Measurements from ENCODE around the gene MFNG.

The MFNG gene

DNA sequence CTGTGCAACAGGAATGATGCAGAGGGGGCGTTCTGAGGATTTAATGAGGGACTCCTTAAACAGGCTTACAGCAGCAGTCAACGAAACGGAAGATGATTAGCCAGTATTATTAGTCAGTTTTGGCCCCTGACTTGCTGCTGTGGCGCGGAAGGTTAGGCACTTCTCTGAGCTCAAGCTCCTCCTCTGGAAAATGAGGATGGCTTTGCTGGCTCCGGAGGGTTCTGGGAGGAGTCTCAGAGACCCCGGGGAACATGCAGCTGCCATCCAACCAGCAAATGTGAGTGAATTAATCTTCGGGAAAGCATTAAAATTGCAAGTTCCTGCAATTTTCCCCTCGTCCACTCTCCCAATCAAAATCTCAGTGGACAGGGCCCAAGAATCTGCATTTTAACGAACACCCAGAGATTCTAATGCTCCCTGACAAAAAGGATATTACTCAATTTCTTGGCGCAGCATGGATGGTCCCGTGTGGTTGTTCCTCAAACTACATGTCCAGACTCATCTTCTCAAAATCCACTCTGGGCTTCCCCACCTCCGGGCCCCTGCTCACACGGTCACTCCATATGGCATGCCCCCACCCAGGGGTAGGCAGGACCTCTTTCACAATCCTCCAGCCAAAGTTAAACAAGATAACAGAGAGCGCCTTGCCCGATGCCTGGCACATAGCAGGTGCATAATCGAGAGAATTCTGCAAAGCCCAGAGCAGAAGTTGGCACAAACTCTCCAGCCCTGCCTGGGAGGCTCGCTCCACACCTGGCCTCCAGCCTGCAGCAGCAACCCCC lies 65.3 kb downstream of the MFNG start:
- no peak for DNase-seq

GRCh38 chr22:37419969-37420685 lies 66.1 kb downstream of the MFNG start:
- DNase-seq = no peak

DNA sequence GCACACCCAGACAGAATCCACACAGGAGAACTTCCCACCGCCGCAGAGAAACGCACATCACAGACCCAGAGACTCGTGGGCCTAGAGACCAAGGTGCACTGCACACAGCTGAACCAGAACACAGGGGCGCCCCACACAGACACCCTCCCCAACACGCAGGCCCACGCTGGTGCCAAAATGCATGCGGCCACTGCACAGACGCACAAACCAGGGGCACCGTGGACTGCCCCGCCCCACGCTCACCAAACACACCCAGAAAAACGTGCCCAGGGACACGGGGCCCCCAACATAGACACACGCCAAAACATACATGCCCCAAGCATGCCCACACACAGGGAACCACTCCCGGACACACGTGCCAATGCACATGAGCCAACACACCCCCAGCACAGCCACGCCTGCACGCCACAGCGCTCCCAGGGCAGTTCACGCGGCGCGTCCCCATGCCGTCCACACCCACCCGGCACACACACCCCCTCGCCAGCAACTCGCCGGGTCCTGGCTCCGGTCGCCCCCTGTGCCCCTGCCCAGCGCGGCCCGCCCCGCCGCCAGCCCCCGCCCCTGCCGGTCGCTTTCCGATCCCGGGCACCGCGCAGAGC lies 66.7 kb downstream of the MFNG start:
- no peak for DNase-seq

Measured in NCI-H2171 (cell line).